Measurements from ENCODE around the gene MAP6.

MAP6 gene

GRCh38 chr11:75700940-75701339 is 32.1 kb upstream of the MAP6 start:
- Histone ChIP-seq H3K14ac (ENCODE audit: low read length) (no peak overlapping the region), H2AFZ (ENCODE audit: insufficient read depth, low read length, poor library complexity) (no peak overlapping the region)
- no CpG with 5 or more reads among the region's 2 CpGs for WGBS (ENCODE audit: extremely low coverage, insufficient coverage, insufficient read length)

GRCh38 chr11:75697906-75698581 is 29.2 kb upstream of the MAP6 start:
- H3K27me3 ChIP-seq (ENCODE audit: insufficient read depth, low read length) = no peaks in the 10 kb centered on the region
- H2AFZ ChIP-seq (ENCODE audit: insufficient read depth, low read length, poor library complexity) = no peak overlapping the region
- H4K91ac ChIP-seq (ENCODE audit: low read depth, low read length) = no peak overlapping the region
- H3K18ac ChIP-seq (ENCODE audit: low read length) = no peak overlapping the region
- no peak overlapping the region for H3K27ac ChIP-seq (ENCODE audit: low read depth, low read length)
- no CpG with 5 or more reads among the region's 4 CpGs for WGBS (ENCODE audit: extremely low coverage, insufficient coverage, insufficient read length)
- H4K12ac ChIP-seq (ENCODE audit: low read depth, low read length) = no peak overlapping the region
- no peak overlapping the region for H3K4me2 ChIP-seq (ENCODE audit: low read length)
- H2BK12ac ChIP-seq (ENCODE audit: low read length) = no peak overlapping the region
- H2AK5ac ChIP-seq (ENCODE audit: low read length) = no peak overlapping the region
- H3K79me2 ChIP-seq (ENCODE audit: control insufficient read depth, insufficient read depth, low read length, poor library complexity) = no peaks in the 10 kb centered on the region
- H2BK120ac ChIP-seq (ENCODE audit: insufficient read depth, low read length, poor library complexity) = no peak overlapping the region
- no peak overlapping the region for H3K23ac ChIP-seq (ENCODE audit: low read length)
- DNase-seq = peak; percentile 57 to 67
- no peak overlapping the region for H4K8ac ChIP-seq (ENCODE audit: low read depth, low read length)
- H3K79me1 ChIP-seq (ENCODE audit: low read length) = no peaks in the 10 kb centered on the region
- peaks cover 2% of the 10 kb centered on the region for H3K9me3 ChIP-seq (ENCODE audit: insufficient read depth, low read depth, low read length)
- H2BK5ac ChIP-seq (ENCODE audit: low read depth, low read length, poor library complexity) = no peak overlapping the region
- H3K4ac ChIP-seq (ENCODE audit: low read depth, low read length) = no peak overlapping the region
- no peak overlapping the region for H3K9ac ChIP-seq (ENCODE audit: low read length)
- H3K14ac ChIP-seq (ENCODE audit: low read length) = no peak overlapping the region
- no peak overlapping the region for H3K4me3 ChIP-seq (ENCODE audit: low read depth, low read length)
- H3K36me3 ChIP-seq (ENCODE audit: control insufficient read depth in 1 of 2, insufficient read depth in 2 of 2, low read length in 2 of 2) = no peaks in the 10 kb centered on the region
- H3K4me1 ChIP-seq (ENCODE audit: control insufficient read depth in 1 of 2, insufficient read depth in 2 of 2, low read length in 2 of 2) = peaks cover 7% of the 10 kb centered on the region in 2 experiments

More at GRCh38 chr11:75700940-75701339, 32.1 kb upstream of the MAP6 start:
- Histone ChIP-seq H3K79me2 (ENCODE audit: control insufficient read depth, insufficient read depth, low read length, poor library complexity) (no peaks in the 10 kb centered on the region), H4K8ac (ENCODE audit: low read depth, low read length) (no peak overlapping the region), H2BK12ac (ENCODE audit: low read length) (no peak overlapping the region), H3K9me3 (ENCODE audit: insufficient read depth, low read depth, low read length) (peaks cover 2% of the 10 kb centered on the region), H4K91ac (ENCODE audit: low read depth, low read length) (no peak overlapping the region), H3K79me1 (ENCODE audit: low read length) (no peaks in the 10 kb centered on the region), H2BK120ac (ENCODE audit: insufficient read depth, low read length, poor library complexity) (no peak overlapping the region), H3K4me3 (ENCODE audit: low read depth, low read length) (no peak overlapping the region), H3K4ac (ENCODE audit: low read depth, low read length) (no peak overlapping the region), H3K27me3 (ENCODE audit: insufficient read depth, low read length) (no peaks in the 10 kb centered on the region), H3K18ac (ENCODE audit: low read length) (no peak overlapping the region), H3K9ac (ENCODE audit: low read length) (no peak overlapping the region), H3K27ac (ENCODE audit: low read depth, low read length) (no peak overlapping the region), H2AK5ac (ENCODE audit: low read length) (no peak overlapping the region), H3K23ac (ENCODE audit: low read length) (no peak overlapping the region), H3K4me1 (ENCODE audit: control insufficient read depth in 1 of 2, insufficient read depth in 2 of 2, low read length in 2 of 2) (peaks cover 7% of the 10 kb centered on the region in 2 experiments), H3K36me3 (ENCODE audit: control insufficient read depth in 1 of 2, insufficient read depth in 2 of 2, low read length in 2 of 2) (no peaks in the 10 kb centered on the region), H2BK5ac (ENCODE audit: low read depth, low read length, poor library complexity) (no peak overlapping the region), H3K4me2 (ENCODE audit: low read length) (no peak overlapping the region), H4K12ac (ENCODE audit: low read depth, low read length) (no peak overlapping the region)
- DNase-seq = no peak

- no CpG with 5 or more reads among the region's 4 CpGs for WGBS (ENCODE audit: extremely low coverage, insufficient coverage, insufficient read length)
Observed at GRCh38 chr11:75691804-75692203, 23.0 kb upstream of the MAP6 start.

GRCh38 chr11:75689863-75690609 is 21.2 kb upstream of the MAP6 start:
- Histone ChIP-seq H2BK12ac (ENCODE audit: low read length) (no peak overlapping the region), H3K18ac (ENCODE audit: low read length) (no peak overlapping the region), H4K91ac (ENCODE audit: low read depth, low read length) (no peak overlapping the region), H3K14ac (ENCODE audit: low read length) (no peak overlapping the region), H4K12ac (ENCODE audit: low read depth, low read length) (no peak overlapping the region), H3K4me1 (ENCODE audit: control insufficient read depth in 1 of 2, insufficient read depth in 2 of 2, low read length in 2 of 2) (no peaks in the 10 kb centered on the region), H3K27me3 (ENCODE audit: insufficient read depth, low read length) (no peaks in the 10 kb centered on the region), H3K4me2 (ENCODE audit: low read length) (no peak overlapping the region), H3K4me3 (ENCODE audit: low read depth, low read length) (no peak overlapping the region), H3K23ac (ENCODE audit: low read length) (no peak overlapping the region), H3K27ac (ENCODE audit: low read depth, low read length) (no peak overlapping the region), H3K9me3 (ENCODE audit: insufficient read depth, low read depth, low read length) (peaks cover 5% of the 10 kb centered on the region), H3K36me3 (ENCODE audit: control insufficient read depth in 1 of 2, insufficient read depth in 2 of 2, low read length in 2 of 2) (no peaks in the 10 kb centered on the region), H2BK5ac (ENCODE audit: low read depth, low read length, poor library complexity) (no peak overlapping the region), H2AFZ (ENCODE audit: insufficient read depth, low read length, poor library complexity) (no peak overlapping the region), H3K79me2 (ENCODE audit: control insufficient read depth, insufficient read depth, low read length, poor library complexity) (no peaks in the 10 kb centered on the region), H3K4ac (ENCODE audit: low read depth, low read length) (no peak overlapping the region), H2BK120ac (ENCODE audit: insufficient read depth, low read length, poor library complexity) (no peak overlapping the region), H2AK5ac (ENCODE audit: low read length) (no peak overlapping the region), H3K79me1 (ENCODE audit: low read length) (no peaks in the 10 kb centered on the region), H4K8ac (ENCODE audit: low read depth, low read length) (no peak overlapping the region), H3K9ac (ENCODE audit: low read length) (no peak overlapping the region)
- no CpG with 5 or more reads among the region's 3 CpGs for WGBS (ENCODE audit: extremely low coverage, insufficient coverage, insufficient read length)
- DNase-seq = peak in 1 of 2 donors; percentile 23

More at GRCh38 chr11:75691804-75692203, 23.0 kb upstream of the MAP6 start:
- DNase-seq = no peak
- Histone ChIP-seq H3K4me2 (ENCODE audit: low read length) (no peak overlapping the region), H3K36me3 (ENCODE audit: control insufficient read depth in 1 of 2, insufficient read depth in 2 of 2, low read length in 2 of 2) (no peaks in the 10 kb centered on the region), H3K79me2 (ENCODE audit: control insufficient read depth, insufficient read depth, low read length, poor library complexity) (no peaks in the 10 kb centered on the region), H3K23ac (ENCODE audit: low read length) (no peak overlapping the region), H4K8ac (ENCODE audit: low read depth, low read length) (no peak overlapping the region), H2AFZ (ENCODE audit: insufficient read depth, low read length, poor library complexity) (no peak overlapping the region), H4K12ac (ENCODE audit: low read depth, low read length) (no peak overlapping the region), H3K9me3 (ENCODE audit: insufficient read depth, low read depth, low read length) (peaks cover 5% of the 10 kb centered on the region), H3K14ac (ENCODE audit: low read length) (no peak overlapping the region), H3K27me3 (ENCODE audit: insufficient read depth, low read length) (no peaks in the 10 kb centered on the region), H2AK5ac (ENCODE audit: low read length) (no peak overlapping the region), H3K27ac (ENCODE audit: low read depth, low read length) (no peak overlapping the region), H3K4me1 (ENCODE audit: control insufficient read depth in 1 of 2, insufficient read depth in 2 of 2, low read length in 2 of 2) (no peaks in the 10 kb centered on the region), H2BK5ac (ENCODE audit: low read depth, low read length, poor library complexity) (no peak overlapping the region), H2BK12ac (ENCODE audit: low read length) (no peak overlapping the region), H3K18ac (ENCODE audit: low read length) (no peak overlapping the region), H3K4me3 (ENCODE audit: low read depth, low read length) (no peak overlapping the region), H3K9ac (ENCODE audit: low read length) (no peak overlapping the region), H4K91ac (ENCODE audit: low read depth, low read length) (no peak overlapping the region), H3K79me1 (ENCODE audit: low read length) (no peaks in the 10 kb centered on the region), H2BK120ac (ENCODE audit: insufficient read depth, low read length, poor library complexity) (no peak overlapping the region), H3K4ac (ENCODE audit: low read depth, low read length) (no peak overlapping the region)

All from trophoblast cell (in vitro differentiated cells and primary cell).